A549 (cell line): ENCODE measurements around the gene EFCAB5. TPM values are rescaled to one million over a fixed set of nuclear protein-coding genes. Genes with fewer than 3 reads are reported as not detected.

Experiments
- ATAC-seq, 2 experiments: fragments of 200-7000 bp in 1 of 2; fragments of >200 bp in 1 of 2; cut with Nextera tagmentation in 1 of 2; cut with Tn5 transposase in 1 of 2; 3 replicates each; pipeline versions ENCODE4 v1.8.0 to v1.9.1; 2018 to 2020; ENCODE audit warnings: mild to moderate bottlenecking in 1 of 2, moderate library complexity in 1 of 2
- CTCF ChIA-PET: fragments of 300-600 bp; sonication (Branson Sonifier 250); formaldehyde crosslinking; extraction: SDS; loops from one replicate; lab custom pipeline; 2021; ENCODE audit warnings: antibody characterized with exemption, inconsistent platforms; lab: Yijun Ruan, JAX
- POLR2A ChIA-PET: fragments of 350-600 bp; formaldehyde crosslinking; extraction: SDS; loops from one replicate; lab custom pipeline; 2021; ENCODE audit warnings: antibody characterized with exemption, inconsistent platforms; lab: Yijun Ruan, JAX
- DNase-seq, 2 experiments: peaks; one replicate each; pipeline versions ENCODE4 v3.0.0 to v3.0.0-alpha.2; 2011 to 2016; ENCODE audit warnings: low read depth in 1 of 2, low spot score in 1 of 2
- FAIRE-seq: peaks from 2 replicates; lab custom pipeline; 2011; peaks lifted over from hg19 to GRCh38; lab: Jason Lieb, UNC
- H3K27ac ChIP-seq, 2 experiments: fragments of >200 bp; sonication (Bioruptor Twin); formaldehyde crosslinking; 3 replicates each; pipeline ENCODE4 v1.5.1; 2016 to 2017
- H3K4me1 ChIP-seq: fragments of >200 bp; sonication (Bioruptor Twin); formaldehyde crosslinking; 3 replicates; pipeline ENCODE4 v1.6.1; 2016
- H3K4me2 ChIP-seq: fragments of >200 bp; sonication (Bioruptor Twin); formaldehyde crosslinking; 3 replicates; pipeline ENCODE4 v1.6.1; 2016
- H3K4me3 ChIP-seq: fragments of >200 bp; sonication (Bioruptor Twin); formaldehyde crosslinking; 3 replicates; pipeline ENCODE4 v1.5.1; 2016
- H3K9me3 ChIP-seq: fragments of >200 bp; sonication (Bioruptor Twin); formaldehyde crosslinking; 3 replicates; pipeline ENCODE4 v1.6.1; 2016
- CBX2 ChIP-seq: fragments of 200-600 bp; sonication (generic); IDR thresholded peaks from 2 replicates; pipeline ENCODE4 v1.6.1; 2016; ENCODE audit warnings: low read depth, mild to moderate bottlenecking, borderline replicate concordance
- CHD4 ChIP-seq: fragments of 200-600 bp; sonication (generic); IDR thresholded peaks from 2 replicates; pipeline ENCODE4 v1.6.1; 2016; ENCODE audit warnings: antibody characterized with exemption, mild to moderate bottlenecking, borderline replicate concordance
- EP300 ChIP-seq, 2 experiments: fragments of >200 bp; sonication (Bioruptor Twin); formaldehyde crosslinking; IDR thresholded peaks; 2 replicates in 1 of 2; 3 replicates in 1 of 2; pipeline ENCODE4 v1.6.1; 2016 to 2017
- ESRRA ChIP-seq: fragments of 150-350 bp; IDR thresholded peaks from 2 replicates; pipeline ENCODE4 v1.6.1; 2014; ENCODE audit warnings: mild to moderate bottlenecking, low read length, borderline replicate concordance
- FOSL2 ChIP-seq, 2 experiments: fragments of 450-650 bp in 1 of 2; fragments of >200 bp in 1 of 2; sonication (Bioruptor Twin) in 1 of 2; formaldehyde crosslinking; IDR thresholded peaks; 2 replicates each; pipeline versions ENCODE4 v1.5.0 to v1.6.1; 2016 to 2020; ENCODE audit warnings: mild to moderate bottlenecking in 1 of 2, moderate library complexity in 1 of 2
- GATA3 ChIP-seq: IDR thresholded peaks from 2 replicates; pipeline ENCODE4 v1.6.1; 2012; ENCODE audit warnings: borderline replicate concordance
- JUN ChIP-seq, 2 experiments: fragments of >200 bp; sonication (Bioruptor Twin); formaldehyde crosslinking; IDR thresholded peaks; 2 replicates in 1 of 2; 3 replicates in 1 of 2; pipeline ENCODE4 v1.6.1; 2016 to 2017
- PHF8 ChIP-seq: fragments of 200-600 bp; sonication (generic); IDR thresholded peaks from 2 replicates; pipeline ENCODE4 v1.6.1; 2016; ENCODE audit warnings: low read depth, mild to moderate bottlenecking, antibody characterized with exemption, moderate library complexity, borderline replicate concordance
- ZC3H11A ChIP-seq: fragments of 450-650 bp; IDR thresholded peaks from 2 replicates; pipeline ENCODE4 v1.6.1; 2014; ENCODE audit warnings: antibody characterized with exemption, mild to moderate bottlenecking
- WGBS: methylation state at CpG from one replicate; pipeline ENCODE4 v1.1.6; 2017; ENCODE audit errors: missing lambda C conversion rate; 5-methylcytosine and 5-hydroxymethylcytosine counted together
- polyA plus RNA-seq, 4 experiments: library from polyadenylated mRNA; depleted of rRNA in 3 of 4; stranded (reverse); fragments of >200 nt; fragmentation: RNase III in 1 of 4; extraction: RNeasy Plus Mini Kit Qiagen cat#74134 plus additional on column Dnase treatment in 1 of 4; gene quantifications; 2 replicates in 3 of 4; 3 replicates in 1 of 4; pipeline ENCODE4 v1.2.3, GENCODE V29; 2011 to 2017
- TF ChIP-seq, protein P1 (sequence below): IDR thresholded peaks from 2 replicates; pipeline ENCODE4 v1.6.1; 2012
- TF ChIP-seq, protein P2 (sequence below): fragments of 200-600 bp; sonication (generic); IDR thresholded peaks from 2 replicates; pipeline ENCODE4 v1.6.1; 2016; ENCODE audit warnings: antibody characterized with exemption, mild to moderate bottlenecking, moderate library complexity
- TF ChIP-seq, protein P3 (sequence below): fragments of >200 bp; sonication (Bioruptor Twin); formaldehyde crosslinking; IDR thresholded peaks from 3 replicates; pipeline ENCODE4 v1.5.1; 2016
- TF ChIP-seq, protein P4 (sequence below): IDR thresholded peaks from 2 replicates; pipeline ENCODE4 v1.6.1; 2012; ENCODE audit warnings: low read depth, borderline replicate concordance

EFCAB5 gene
- polyA plus RNA-seq, 2 of the 4 experiments (the other 2 are of a cell fraction): 0.65 to 2.6 TPM

DNA sequence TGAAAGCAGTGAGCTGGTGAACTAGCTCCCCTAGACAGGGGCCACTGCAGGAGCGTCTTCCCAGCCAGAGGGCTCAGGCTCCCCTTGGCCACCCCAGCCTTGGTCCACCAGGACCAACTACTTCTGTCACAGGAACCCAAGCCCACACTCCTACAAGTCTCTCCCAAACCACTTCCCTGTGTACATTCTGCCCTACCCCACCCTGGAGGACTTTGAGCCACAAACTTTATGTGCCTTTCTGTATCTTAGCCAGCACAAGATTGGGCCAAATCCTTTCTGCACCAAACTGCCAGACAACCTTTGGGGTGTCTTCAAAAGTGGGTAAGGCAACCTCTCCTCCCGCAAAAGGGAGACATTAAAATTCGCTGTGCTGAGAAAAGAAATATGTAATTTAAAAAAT is 31.6 kb downstream of the EFCAB5 start:
- 83% methylated on average over 3 of the region's 3 CpGs for WGBS
- POLR2A ChIA-PET: no interaction called here
- CTCF ChIA-PET: interaction anchor here (0.6 to 2.1 kb wide), 6 partner anchors 8 to 121 kb away, joined by 3 to 6 read pairs (median 4); no protein-coding TSS in a partner anchor

DNA sequence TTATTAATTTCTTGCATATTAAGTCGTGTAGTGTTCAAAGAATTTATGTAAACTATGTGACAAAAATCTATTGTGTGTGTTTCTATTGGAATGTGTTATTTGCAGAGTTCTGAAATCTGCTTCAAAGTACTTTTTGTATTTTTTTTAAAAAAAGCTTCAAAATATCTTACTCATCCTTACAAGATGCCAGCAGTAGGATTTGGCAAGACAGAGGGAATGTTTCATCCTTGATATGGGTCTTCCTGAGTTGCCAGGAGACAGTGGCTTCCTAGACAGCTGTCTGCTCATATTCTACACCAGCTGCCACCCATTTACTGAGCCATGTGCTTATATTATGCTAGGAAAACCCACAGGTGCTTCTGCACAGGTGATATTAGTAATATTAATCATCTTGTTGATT is 36.4 kb downstream of the EFCAB5 start:
- H3K4me2 ChIP-seq: no peak overlapping the region
- DNase-seq (peak in 1 of 2 experiments; percentile 51), ATAC-seq (peak; percentile 63 to 81; a peak in 5 of 6 replicates), FAIRE-seq (peak; percentile 61)
- H3K4me3 ChIP-seq: no peak overlapping the region
- 13% methylated on average over 1 of the region's 1 CpG for WGBS
- H3K9me3 ChIP-seq: no peaks in the 10 kb centered on the region
- CTCF ChIA-PET: interaction anchor here (0.7 to 3.1 kb wide), 10 partner anchors 8 to 170 kb away, joined by 3 to 11 read pairs (median 4); partner anchors contain the start of gene SSH2
- TF ChIP-seq, protein P1, sequence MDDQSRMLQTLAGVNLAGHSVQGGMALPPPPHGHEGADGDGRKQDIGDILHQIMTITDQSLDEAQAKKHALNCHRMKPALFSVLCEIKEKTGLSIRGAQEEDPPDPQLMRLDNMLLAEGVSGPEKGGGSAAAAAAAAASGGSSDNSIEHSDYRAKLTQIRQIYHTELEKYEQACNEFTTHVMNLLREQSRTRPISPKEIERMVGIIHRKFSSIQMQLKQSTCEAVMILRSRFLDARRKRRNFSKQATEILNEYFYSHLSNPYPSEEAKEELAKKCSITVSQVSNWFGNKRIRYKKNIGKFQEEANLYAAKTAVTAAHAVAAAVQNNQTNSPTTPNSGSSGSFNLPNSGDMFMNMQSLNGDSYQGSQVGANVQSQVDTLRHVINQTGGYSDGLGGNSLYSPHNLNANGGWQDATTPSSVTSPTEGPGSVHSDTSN: no peak
- TF ChIP-seq, protein P2, sequence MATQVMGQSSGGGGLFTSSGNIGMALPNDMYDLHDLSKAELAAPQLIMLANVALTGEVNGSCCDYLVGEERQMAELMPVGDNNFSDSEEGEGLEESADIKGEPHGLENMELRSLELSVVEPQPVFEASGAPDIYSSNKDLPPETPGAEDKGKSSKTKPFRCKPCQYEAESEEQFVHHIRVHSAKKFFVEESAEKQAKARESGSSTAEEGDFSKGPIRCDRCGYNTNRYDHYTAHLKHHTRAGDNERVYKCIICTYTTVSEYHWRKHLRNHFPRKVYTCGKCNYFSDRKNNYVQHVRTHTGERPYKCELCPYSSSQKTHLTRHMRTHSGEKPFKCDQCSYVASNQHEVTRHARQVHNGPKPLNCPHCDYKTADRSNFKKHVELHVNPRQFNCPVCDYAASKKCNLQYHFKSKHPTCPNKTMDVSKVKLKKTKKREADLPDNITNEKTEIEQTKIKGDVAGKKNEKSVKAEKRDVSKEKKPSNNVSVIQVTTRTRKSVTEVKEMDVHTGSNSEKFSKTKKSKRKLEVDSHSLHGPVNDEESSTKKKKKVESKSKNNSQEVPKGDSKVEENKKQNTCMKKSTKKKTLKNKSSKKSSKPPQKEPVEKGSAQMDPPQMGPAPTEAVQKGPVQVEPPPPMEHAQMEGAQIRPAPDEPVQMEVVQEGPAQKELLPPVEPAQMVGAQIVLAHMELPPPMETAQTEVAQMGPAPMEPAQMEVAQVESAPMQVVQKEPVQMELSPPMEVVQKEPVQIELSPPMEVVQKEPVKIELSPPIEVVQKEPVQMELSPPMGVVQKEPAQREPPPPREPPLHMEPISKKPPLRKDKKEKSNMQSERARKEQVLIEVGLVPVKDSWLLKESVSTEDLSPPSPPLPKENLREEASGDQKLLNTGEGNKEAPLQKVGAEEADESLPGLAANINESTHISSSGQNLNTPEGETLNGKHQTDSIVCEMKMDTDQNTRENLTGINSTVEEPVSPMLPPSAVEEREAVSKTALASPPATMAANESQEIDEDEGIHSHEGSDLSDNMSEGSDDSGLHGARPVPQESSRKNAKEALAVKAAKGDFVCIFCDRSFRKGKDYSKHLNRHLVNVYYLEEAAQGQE: no peak
- TF ChIP-seq CBX2 (no peak), EP300 (IDR thresholded peaks at IDR 0.05) (no peak), CHD4 (no peak), FOSL2 (IDR thresholded peaks at IDR 0.05) (no peak), FOSL2 (CRISPR knock-in tag; IDR thresholded peaks at IDR 0.05) (0 out of 2 replicates have a peak, but pooled peaks have one; percentile 12)
- TF ChIP-seq, protein P3, sequence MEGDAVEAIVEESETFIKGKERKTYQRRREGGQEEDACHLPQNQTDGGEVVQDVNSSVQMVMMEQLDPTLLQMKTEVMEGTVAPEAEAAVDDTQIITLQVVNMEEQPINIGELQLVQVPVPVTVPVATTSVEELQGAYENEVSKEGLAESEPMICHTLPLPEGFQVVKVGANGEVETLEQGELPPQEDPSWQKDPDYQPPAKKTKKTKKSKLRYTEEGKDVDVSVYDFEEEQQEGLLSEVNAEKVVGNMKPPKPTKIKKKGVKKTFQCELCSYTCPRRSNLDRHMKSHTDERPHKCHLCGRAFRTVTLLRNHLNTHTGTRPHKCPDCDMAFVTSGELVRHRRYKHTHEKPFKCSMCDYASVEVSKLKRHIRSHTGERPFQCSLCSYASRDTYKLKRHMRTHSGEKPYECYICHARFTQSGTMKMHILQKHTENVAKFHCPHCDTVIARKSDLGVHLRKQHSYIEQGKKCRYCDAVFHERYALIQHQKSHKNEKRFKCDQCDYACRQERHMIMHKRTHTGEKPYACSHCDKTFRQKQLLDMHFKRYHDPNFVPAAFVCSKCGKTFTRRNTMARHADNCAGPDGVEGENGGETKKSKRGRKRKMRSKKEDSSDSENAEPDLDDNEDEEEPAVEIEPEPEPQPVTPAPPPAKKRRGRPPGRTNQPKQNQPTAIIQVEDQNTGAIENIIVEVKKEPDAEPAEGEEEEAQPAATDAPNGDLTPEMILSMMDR: no peak
- no peaks in the 10 kb centered on the region for H3K4me1 ChIP-seq
- POLR2A ChIA-PET: no interaction called here
- H3K27ac ChIP-seq: no peak overlapping the region

More for the DNA sequence above, 31.6 kb downstream of the EFCAB5 start:
- no peak overlapping the region for H3K4me3 ChIP-seq
- no peak for TF ChIP-seq PHF8
- TF ChIP-seq ZC3H11A: no peak
- H3K4me1 ChIP-seq: no peaks in the 10 kb centered on the region
- DNase-seq (no peak), ATAC-seq (peak in 1 of 2 experiments; percentile 30; a peak in 1 of 6 replicates), FAIRE-seq (no peak)
- H3K27ac ChIP-seq: no peak overlapping the region
- H3K9me3 ChIP-seq: no peaks in the 10 kb centered on the region
- no peak overlapping the region for H3K4me2 ChIP-seq

DNA sequence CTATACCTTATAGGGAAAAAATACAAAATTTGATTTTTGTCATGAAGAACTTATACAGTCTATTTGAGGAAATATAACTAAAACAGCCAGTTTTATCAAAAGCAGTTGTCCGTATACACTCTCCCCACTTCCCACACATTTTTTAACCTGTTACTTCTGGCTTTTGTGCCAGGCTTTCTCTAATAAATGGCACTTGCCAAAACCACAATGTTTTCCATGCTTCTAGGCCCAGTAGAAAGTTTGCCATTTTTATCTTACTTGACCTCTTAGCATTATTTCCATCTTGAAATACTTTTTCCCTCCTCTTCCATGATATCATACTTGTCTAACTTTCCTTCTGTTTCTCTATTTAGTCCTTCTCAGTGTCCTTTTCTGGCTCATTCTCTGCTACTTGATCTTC is 38.8 kb downstream of the EFCAB5 start:
- peak; percentile 7 for FAIRE-seq
- ATAC-seq: no peak
- no peak overlapping the region for H3K4me3 ChIP-seq
- ChIA-PET POLR2A (no interaction called here), CTCF (interaction anchor here (0.8 to 2.3 kb wide), 6 partner anchors 14 to 201 kb away, joined by 3 to 6 read pairs (median 3); no protein-coding TSS in a partner anchor)
- TF ChIP-seq ESRRA (no peak), GATA3 (no peak), JUN (IDR thresholded peaks at IDR 0.05) (no peak)
- TF ChIP-seq, protein P4, sequence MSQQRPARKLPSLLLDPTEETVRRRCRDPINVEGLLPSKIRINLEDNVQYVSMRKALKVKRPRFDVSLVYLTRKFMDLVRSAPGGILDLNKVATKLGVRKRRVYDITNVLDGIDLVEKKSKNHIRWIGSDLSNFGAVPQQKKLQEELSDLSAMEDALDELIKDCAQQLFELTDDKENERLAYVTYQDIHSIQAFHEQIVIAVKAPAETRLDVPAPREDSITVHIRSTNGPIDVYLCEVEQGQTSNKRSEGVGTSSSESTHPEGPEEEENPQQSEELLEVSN: no peak
- 87% methylated on average over 1 of the region's 1 CpG for WGBS
- H3K4me1 ChIP-seq: no peaks in the 10 kb centered on the region
- DNase-seq: no peak
- H3K27ac ChIP-seq: no peak overlapping the region
- H3K9me3 ChIP-seq: peaks cover 5% of the 10 kb centered on the region
- H3K4me2 ChIP-seq: no peak overlapping the region
